HEK293T (cell line): Measurements from ENCODE around the gene FILIP1L.

Experiments
- CTCF ChIA-PET: fragments of 350-600 bp; formaldehyde crosslinking; extraction: SDS; loops from one replicate; lab custom pipeline; 2021; ENCODE audit warnings: antibody characterized with exemption, inconsistent platforms; lab: Yijun Ruan, JAX
- POLR2A ChIA-PET: fragments of 350-600 bp; formaldehyde crosslinking; extraction: SDS; loops from one replicate; lab custom pipeline; 2020; ENCODE audit warnings: antibody characterized with exemption, inconsistent platforms; lab: Yijun Ruan, JAX
- DNase-seq: peaks from one replicate; pipeline ENCODE4 v3.0.0; 2012; ENCODE audit warnings: mixed read lengths; ENCODE audit errors: extremely low spot score
- ARNT ChIP-seq: fragments of 450-650 bp; IDR thresholded peaks from 2 replicates; pipeline ENCODE4 v1.6.1; 2017; ENCODE audit warnings: mild to moderate bottlenecking
- BHLHE40 ChIP-seq: fragments of 450-650 bp; IDR thresholded peaks from 2 replicates; pipeline ENCODE4 v1.6.1; 2016; ENCODE audit warnings: mild to moderate bottlenecking, moderate library complexity, borderline replicate concordance
- CTBP1 ChIP-seq: fragments of 450-650 bp; IDR thresholded peaks from 2 replicates; pipeline ENCODE4 v1.6.1; 2016; ENCODE audit warnings: borderline replicate concordance
- ELF4 ChIP-seq: fragments of 450-650 bp; IDR thresholded peaks from 2 replicates; pipeline ENCODE4 v1.6.1; 2017; ENCODE audit warnings: antibody characterized with exemption
- FOXA1 ChIP-seq: fragments of 450-650 bp; IDR thresholded peaks from 2 replicates; pipeline ENCODE4 v1.6.1; 2016; ENCODE audit warnings: mild to moderate bottlenecking
- FOXK2 ChIP-seq: fragments of 450-650 bp; IDR thresholded peaks from 2 replicates; pipeline ENCODE4 v1.6.1; 2016; ENCODE audit warnings: mild to moderate bottlenecking
- FOXM1 ChIP-seq: fragments of 450-650 bp; IDR thresholded peaks from 2 replicates; pipeline ENCODE4 v1.6.1; 2017; ENCODE audit warnings: mild to moderate bottlenecking, borderline replicate concordance
- HDGF ChIP-seq: fragments of 450-650 bp; IDR thresholded peaks from 2 replicates; pipeline ENCODE4 v1.6.1; 2017; ENCODE audit warnings: antibody characterized with exemption, borderline replicate concordance
- L3MBTL2 ChIP-seq: fragments of 450-650 bp; conservative IDR thresholded peaks from 2 replicates; pipeline ENCODE4 v1.6.1; 2016; ENCODE audit warnings: mild to moderate bottlenecking
- LEF1 ChIP-seq: fragments of 450-650 bp; IDR thresholded peaks from 2 replicates; pipeline ENCODE4 v1.6.1; 2017; ENCODE audit warnings: mild to moderate bottlenecking, borderline replicate concordance
- NFRKB ChIP-seq: fragments of 450-650 bp; IDR thresholded peaks from 2 replicates; pipeline ENCODE4 v1.6.1; 2016; ENCODE audit warnings: mild to moderate bottlenecking, moderate library complexity
- SP1 ChIP-seq: fragments of 450-650 bp; IDR thresholded peaks from 2 replicates; pipeline ENCODE4 v1.6.1; 2017
- SUZ12 ChIP-seq: fragments of 450-650 bp; IDR thresholded peaks from 2 replicates; pipeline ENCODE4 v1.6.1; 2016; ENCODE audit warnings: mild to moderate bottlenecking
- TARDBP ChIP-seq: fragments of 450-650 bp; IDR thresholded peaks from 2 replicates; pipeline ENCODE4 v1.6.1; 2016
- ZNF384 ChIP-seq: fragments of 450-650 bp; IDR thresholded peaks from 2 replicates; pipeline ENCODE4 v1.6.1; 2016
- TF ChIP-seq, protein P1 (sequence below): fragments of 450-650 bp; IDR thresholded peaks from 2 replicates; pipeline ENCODE4 v1.6.1; 2016

Gene FILIP1L

GRCh38 chr3:99966662-99967416, 147.5 kb downstream of the FILIP1L start:
- CTCF ChIA-PET = no interaction called here
- POLR2A ChIA-PET = no interaction called here
- TF ChIP-seq ARNT (no peak), ZNF384 (no peak), FOXA1 (no peak), L3MBTL2 (no peak), CTBP1 (no peak), LEF1 (no peak), HDGF (no peak), NFRKB (no peak), TARDBP (no peak)
- TF ChIP-seq, protein P1, sequence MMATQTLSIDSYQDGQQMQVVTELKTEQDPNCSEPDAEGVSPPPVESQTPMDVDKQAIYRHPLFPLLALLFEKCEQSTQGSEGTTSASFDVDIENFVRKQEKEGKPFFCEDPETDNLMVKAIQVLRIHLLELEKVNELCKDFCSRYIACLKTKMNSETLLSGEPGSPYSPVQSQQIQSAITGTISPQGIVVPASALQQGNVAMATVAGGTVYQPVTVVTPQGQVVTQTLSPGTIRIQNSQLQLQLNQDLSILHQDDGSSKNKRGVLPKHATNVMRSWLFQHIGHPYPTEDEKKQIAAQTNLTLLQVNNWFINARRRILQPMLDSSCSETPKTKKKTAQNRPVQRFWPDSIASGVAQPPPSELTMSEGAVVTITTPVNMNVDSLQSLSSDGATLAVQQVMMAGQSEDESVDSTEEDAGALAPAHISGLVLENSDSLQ = no peak
- DNase-seq = no peak

- DNase-seq = no peak
- no peak for TF ChIP-seq LEF1
- no peak for TF ChIP-seq TARDBP
- TF ChIP-seq, protein P1 = no peak
- no peak for TF ChIP-seq BHLHE40
- TF ChIP-seq HDGF = no peak
- no peak for TF ChIP-seq ARNT
- no peak for TF ChIP-seq ELF4
- no peak for TF ChIP-seq NFRKB
- no peak for TF ChIP-seq CTBP1
- no peak for TF ChIP-seq FOXK2
- no peak for TF ChIP-seq FOXM1
- no peak for TF ChIP-seq FOXA1
- no peak for TF ChIP-seq SP1
- TF ChIP-seq ZNF384 = no peak
- no peak for TF ChIP-seq L3MBTL2
- TF ChIP-seq SUZ12 = no peak
- ChIA-PET CTCF (no interaction called here), POLR2A (no interaction called here)
These were observed 148.5 kb downstream of the FILIP1L start for GRCh38 chr3:99965681-99966408.

DNA sequence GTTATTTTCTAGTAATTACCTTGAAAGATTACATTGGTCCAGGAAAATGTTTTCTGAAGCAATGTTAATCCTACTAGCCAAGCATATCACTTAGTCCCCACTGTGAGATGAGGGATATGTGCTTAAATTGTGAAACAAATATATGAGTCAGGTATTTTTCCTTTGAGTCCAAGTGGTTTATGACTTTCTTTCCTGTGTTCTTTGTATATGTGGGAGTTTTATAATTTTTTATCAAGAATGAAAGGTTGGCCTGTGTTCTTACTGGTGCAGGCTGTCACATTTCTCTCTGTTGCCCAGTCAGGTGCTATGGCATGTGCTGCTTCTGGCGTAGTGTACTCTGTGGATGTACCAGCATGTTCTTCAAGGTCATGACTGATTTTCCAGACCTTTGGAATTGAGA, 149.2 kb downstream of the FILIP1L start:
- TF ChIP-seq LEF1 = no peak
- no peak; the same call in 1 of the 2 replicates for TF ChIP-seq CTBP1
- TF ChIP-seq ZNF384 = no peak
- TF ChIP-seq FOXM1 = no peak
- no peak for TF ChIP-seq L3MBTL2
- TF ChIP-seq ELF4 = no peak
- TF ChIP-seq FOXK2 = no peak
- no peak for TF ChIP-seq NFRKB
- TF ChIP-seq, protein P1 = no peak
- TF ChIP-seq ARNT = no peak
- TF ChIP-seq HDGF = no peak
- ChIA-PET POLR2A (no interaction called here), CTCF (no interaction called here)
- DNase-seq = no peak

GRCh38 chr3:99962703-99963102, 151.6 kb downstream of the FILIP1L start:
- TF ChIP-seq HDGF = no peak
- no peak for DNase-seq
- POLR2A ChIA-PET = no interaction called here
- CTCF ChIA-PET = no interaction called here

GRCh38 chr3:99961756-99962515, 152.4 kb downstream of the FILIP1L start:
- ChIA-PET POLR2A (no interaction called here), CTCF (interaction anchor here (0.9 kb wide), 1 partner anchor 107 kb away, joined by 3 read pairs; no protein-coding TSS in a partner anchor)
- TF ChIP-seq, protein P1 = 0 out of 2 replicates have a peak, but pooled peaks have one; percentile 11
- TF ChIP-seq CTBP1 (no peak), ZNF384 (no peak)
- no peak for DNase-seq
